GM12878 (cell line): ENCODE results near the gene PRKG1. TPM values are rescaled to one million over a fixed set of nuclear protein-coding genes. Genes with fewer than 3 reads are reported as not detected.

Experiments
- ATAC-seq: fragments of 200-7000 bp; cut with Tn5 transposase; 3 replicates; pipeline ENCODE4 v1.9.1; 2020; ENCODE audit warnings: mild to moderate bottlenecking, moderate library complexity
- BruUV-seq: library from RNA; stranded (reverse); fragments of 400-500 nt; replicated peaks from 2 replicates; lab custom pipeline; 2021; lab: Mats Ljungman, UMichigan
- CTCF ChIA-PET: fragments of 300-600 bp; sonication (Branson Sonifier 250); formaldehyde crosslinking; extraction: SDS; loops from one replicate; lab custom pipeline; 2021; ENCODE audit warnings: inconsistent platforms; lab: Yijun Ruan, JAX
- POLR2A ChIA-PET: fragments of 350-600 bp; formaldehyde crosslinking; extraction: SDS; loops from one replicate; lab custom pipeline; 2021; ENCODE audit warnings: inconsistent platforms; lab: Charles Lee
- RAD21 ChIA-PET: fragments of 300-600 bp; sonication (Branson Sonifier 250); formaldehyde crosslinking; loops from one replicate; lab custom pipeline; 2023; ENCODE audit warnings: antibody characterized with exemption; ENCODE audit not compliant: unreplicated experiment; lab: Charles Lee
- SMC1A ChIA-PET: fragments of 300-600 bp; sonication (Branson Sonifier 250); formaldehyde crosslinking; loops from one replicate; lab custom pipeline; 2023; ENCODE audit not compliant: unreplicated experiment, uncharacterized antibody; lab: Charles Lee
- DNase-seq: peaks from one replicate; pipeline ENCODE4 v3.0.0-alpha.2; 2011; ENCODE audit warnings: low read depth, low spot score
- FAIRE-seq: peaks from 3 replicates; lab custom pipeline; 2011; peaks lifted over from hg19 to GRCh38; lab: Jason Lieb, UNC
- H2AFZ ChIP-seq: 2 replicates; pipeline ENCODE4 v1.6.0; 2011; ENCODE audit warnings: low read depth, low read length, control low read depth; ENCODE audit not compliant: control insufficient read depth
- H3K27ac ChIP-seq: 2 replicates; pipeline ENCODE4 v1.5.1; 2011; ENCODE audit warnings: control low read depth; ENCODE audit not compliant: control insufficient read depth, insufficient read depth
- H3K27me3 ChIP-seq, 2 experiments: replicated peaks in 1 of 2; 2 replicates each; pipeline versions ENCODE4 v1.6.0 to v1.6.1; 2011; ENCODE audit warnings: low read length in 1 of 2; ENCODE audit not compliant: control insufficient read depth in 2 of 2, insufficient read depth in 2 of 2
- H3K36me3 ChIP-seq, 2 experiments: 2 replicates each; pipeline ENCODE4 v1.5.1; 2011; ENCODE audit warnings: low read length in 1 of 2; ENCODE audit not compliant: control insufficient read depth in 2 of 2, insufficient read depth in 2 of 2
- H3K4me1 ChIP-seq: 2 replicates; pipeline ENCODE4 v1.6.1; 2011; ENCODE audit warnings: mild to moderate bottlenecking, low read length, moderate library complexity, mixed read lengths; ENCODE audit not compliant: control insufficient read depth, insufficient read depth
- H3K4me2 ChIP-seq: 2 replicates; pipeline ENCODE4 v1.6.0; 2011; ENCODE audit warnings: control low read depth; ENCODE audit not compliant: control insufficient read depth, insufficient read depth
- H3K4me3 ChIP-seq: fragments of 200-600 bp; sonication (generic); 2 replicates; pipeline ENCODE4 v1.5.1; 2016
- H3K79me2 ChIP-seq: 2 replicates; pipeline ENCODE4 v1.6.0; 2011; ENCODE audit warnings: low read length; ENCODE audit not compliant: control insufficient read depth, insufficient read depth
- H3K9ac ChIP-seq: 2 replicates; pipeline ENCODE4 v1.8.0; 2011; ENCODE audit warnings: low read length, control low read depth, mixed read lengths; ENCODE audit not compliant: control insufficient read depth, insufficient read depth
- H3K9me3 ChIP-seq: replicated peaks from 3 replicates; pipeline ENCODE4 v1.5.1; 2011; ENCODE audit warnings: mild to moderate bottlenecking, low read length; ENCODE audit not compliant: control insufficient read depth, insufficient read depth
- H4K20me1 ChIP-seq: 2 replicates; pipeline ENCODE4 v1.6.0; 2011; ENCODE audit not compliant: control insufficient read depth, insufficient read depth
- BCL11A ChIP-seq: IDR thresholded peaks from 2 replicates; pipeline ENCODE4 v1.6.1; 2011; ENCODE audit warnings: low read depth, low read length
- BRCA1 ChIP-seq: IDR thresholded peaks from 2 replicates; pipeline ENCODE4 v1.6.1; 2011; ENCODE audit warnings: low read depth, low read length, improper control_type of control experiment
- CHD1 ChIP-seq: IDR thresholded peaks from 2 replicates; pipeline ENCODE4 v1.6.1; 2012; ENCODE audit warnings: low read depth, low read length, improper control_type of control experiment
- CHD4 ChIP-seq: fragments of 200-600 bp; sonication (generic); IDR thresholded peaks from 2 replicates; pipeline ENCODE4 v1.6.1; 2016; ENCODE audit warnings: mild to moderate bottlenecking
- DPF2 ChIP-seq: fragments of 450-650 bp; IDR thresholded peaks from 2 replicates; pipeline ENCODE4 v1.6.1; 2017; ENCODE audit warnings: mild to moderate bottlenecking
- ETV6 ChIP-seq, 2 experiments: fragments of 450-650 bp in 1 of 2; IDR thresholded peaks in 1 of 2; conservative IDR thresholded peaks in 1 of 2; 2 replicates each; pipeline ENCODE4 v1.6.1; 2014; ENCODE audit warnings: antibody characterized with exemption in 1 of 2, borderline replicate concordance in 1 of 2, low read depth in 1 of 2, mild to moderate bottlenecking in 1 of 2, moderate library complexity in 1 of 2
- FOXK2 ChIP-seq: fragments of 450-650 bp; IDR thresholded peaks from 2 replicates; pipeline ENCODE4 v1.6.1; 2017; ENCODE audit warnings: mild to moderate bottlenecking, moderate library complexity
- GATAD2B ChIP-seq: fragments of 450-650 bp; conservative IDR thresholded peaks from 2 replicates; pipeline ENCODE4 v1.6.1; 2017; ENCODE audit warnings: low read depth, mild to moderate bottlenecking, moderate library complexity
- HDAC2 ChIP-seq: fragments of 200-600 bp; sonication (generic); IDR thresholded peaks from 2 replicates; pipeline ENCODE4 v1.6.1; 2017
- IKZF1 ChIP-seq: fragments of 450-650 bp; conservative IDR thresholded peaks from 2 replicates; pipeline ENCODE4 v1.6.1; 2017; ENCODE audit warnings: antibody characterized with exemption, mild to moderate bottlenecking
- MYB ChIP-seq: fragments of 150-350 bp; IDR thresholded peaks from 2 replicates; pipeline ENCODE4 v1.6.1; 2014; ENCODE audit warnings: mild to moderate bottlenecking, low read depth, low read length, borderline replicate concordance
- MYC ChIP-seq: IDR thresholded peaks from 2 replicates; pipeline ENCODE4 v1.6.1; 2011; ENCODE audit warnings: mild to moderate bottlenecking, low read length, moderate library complexity, inconsistent platforms; ENCODE audit not compliant: insufficient read depth, insufficient replicate concordance, insufficient read length, severe bottlenecking
- NR2C1 ChIP-seq: fragments of 450-650 bp; IDR thresholded peaks from 2 replicates; pipeline ENCODE4 v1.6.1; 2017; ENCODE audit warnings: antibody characterized with exemption, mild to moderate bottlenecking, moderate library complexity
- SMARCA5 ChIP-seq: fragments of 450-650 bp; IDR thresholded peaks from 2 replicates; pipeline ENCODE4 v1.6.1; 2017; ENCODE audit warnings: mild to moderate bottlenecking
- SP1 ChIP-seq: IDR thresholded peaks from one replicate; pipeline ENCODE4 v1.6.1; 2011; ENCODE audit warnings: low read depth, low read length
- ZSCAN29 ChIP-seq: fragments of 450-650 bp; IDR thresholded peaks from 2 replicates; pipeline ENCODE4 v1.6.1; 2017; ENCODE audit warnings: mild to moderate bottlenecking, moderate library complexity
- WGBS: methylation state at CpG from one replicate; pipeline ENCODE4 v1.1.6; 2016; ENCODE audit warnings: low lambda C conversion rate; ENCODE audit not compliant: insufficient replicate concordance, insufficient coverage; ENCODE audit errors: missing lambda C conversion rate; 5-methylcytosine and 5-hydroxymethylcytosine counted together
- in situ Hi-C: fragments of 300-500 bp; cut with MboI; formaldehyde crosslinking; loops from 9 replicates; pipeline ENCODE4 v1.14.3; 2018; ENCODE audit warnings: mixed read lengths
- intact Hi-C: fragments of 100-400 bp; cut with micrococcal nuclease; formaldehyde crosslinking; loops from one replicate; pipeline ENCODE4 v1.14.2; 2022; ENCODE audit not compliant: unreplicated experiment
- polyA plus RNA-seq, 11 experiments: library from polyadenylated mRNA; depleted of rRNA in 4 of 11; unstranded in 6 of 11; stranded (reverse) in 5 of 11; fragments of >200 nt; fragmentation: Nextera tagmentation in 4 of 11; fragmentation: Illumina TruSeq in 1 of 11; extraction: Ambion mirVana in 4 of 11; extraction: Trizol in 1 of 11; gene quantifications; 1 replicate in 1 of 11; 2 replicates in 10 of 11; pipeline versions ENCODE4 v1.2.1 to v1.2.3, GENCODE V29; 2011 to 2016; ENCODE audit warnings: inconsistent platforms in 2 of 11, missing spikeins in 2 of 11, low read depth in 1 of 11
- total RNA-seq, 4 experiments: library from RNA; depleted of rRNA in 3 of 4; stranded (reverse); fragments of >200 nt in 3 of 4; fragmentation: Illumina TruSeq in 1 of 4; extraction: Trizol in 1 of 4; gene quantifications; 2 replicates each; pipeline versions ENCODE4 v1.2.1 to v1.2.3, GENCODE V29; 2013 to 2021
- TF ChIP-seq, protein P1 (sequence below): fragments of 450-650 bp; IDR thresholded peaks from 2 replicates; pipeline ENCODE4 v1.6.1; 2017; ENCODE audit warnings: mild to moderate bottlenecking, moderate library complexity
- TF ChIP-seq, protein P2 (sequence below): IDR thresholded peaks from 2 replicates; pipeline ENCODE4 v1.6.1; 2011; ENCODE audit warnings: low read depth, mild to moderate bottlenecking, low read length, moderate library complexity, borderline replicate concordance; ENCODE audit errors: extremely low read depth

The PRKG1 gene
- total and polyA plus RNA-seq, 10 of the 15 experiments (the other 5 are each of a cell fraction or from before 2014, with no cell fraction given), result 0.04 to 0.05 TPM; not detected in 8

DNA sequence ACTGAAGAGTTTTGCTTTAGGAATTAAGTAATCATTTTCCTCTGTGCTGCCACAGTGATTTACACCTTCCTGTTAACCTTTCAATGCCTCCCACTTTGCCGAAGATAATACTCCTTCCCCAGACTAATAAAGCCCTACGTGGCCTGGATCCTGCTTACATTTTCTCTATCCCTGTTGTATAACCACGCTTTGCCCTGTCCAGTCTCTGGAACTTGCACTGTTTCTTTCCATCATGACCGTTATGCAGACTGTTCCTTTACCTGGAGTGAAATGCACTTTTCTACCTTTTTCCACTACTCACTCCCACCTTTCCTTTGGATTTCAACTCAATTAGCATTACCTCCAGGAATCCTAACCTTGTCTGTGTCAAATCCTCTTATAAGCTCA lies 154.4 kb downstream of the PRKG1 start:
- TF ChIP-seq CHD1, result no peak
- TF ChIP-seq HDAC2, result no peak
- TF ChIP-seq GATAD2B, result no peak
- no peak for TF ChIP-seq CHD4
- TF ChIP-seq FOXK2, result no peak
- no peak for TF ChIP-seq IKZF1
- no peak for TF ChIP-seq DPF2
- no peak for TF ChIP-seq BCL11A
- TF ChIP-seq ZSCAN29, result no peak
- TF ChIP-seq SMARCA5, result no peak
- TF ChIP-seq, protein P1, sequence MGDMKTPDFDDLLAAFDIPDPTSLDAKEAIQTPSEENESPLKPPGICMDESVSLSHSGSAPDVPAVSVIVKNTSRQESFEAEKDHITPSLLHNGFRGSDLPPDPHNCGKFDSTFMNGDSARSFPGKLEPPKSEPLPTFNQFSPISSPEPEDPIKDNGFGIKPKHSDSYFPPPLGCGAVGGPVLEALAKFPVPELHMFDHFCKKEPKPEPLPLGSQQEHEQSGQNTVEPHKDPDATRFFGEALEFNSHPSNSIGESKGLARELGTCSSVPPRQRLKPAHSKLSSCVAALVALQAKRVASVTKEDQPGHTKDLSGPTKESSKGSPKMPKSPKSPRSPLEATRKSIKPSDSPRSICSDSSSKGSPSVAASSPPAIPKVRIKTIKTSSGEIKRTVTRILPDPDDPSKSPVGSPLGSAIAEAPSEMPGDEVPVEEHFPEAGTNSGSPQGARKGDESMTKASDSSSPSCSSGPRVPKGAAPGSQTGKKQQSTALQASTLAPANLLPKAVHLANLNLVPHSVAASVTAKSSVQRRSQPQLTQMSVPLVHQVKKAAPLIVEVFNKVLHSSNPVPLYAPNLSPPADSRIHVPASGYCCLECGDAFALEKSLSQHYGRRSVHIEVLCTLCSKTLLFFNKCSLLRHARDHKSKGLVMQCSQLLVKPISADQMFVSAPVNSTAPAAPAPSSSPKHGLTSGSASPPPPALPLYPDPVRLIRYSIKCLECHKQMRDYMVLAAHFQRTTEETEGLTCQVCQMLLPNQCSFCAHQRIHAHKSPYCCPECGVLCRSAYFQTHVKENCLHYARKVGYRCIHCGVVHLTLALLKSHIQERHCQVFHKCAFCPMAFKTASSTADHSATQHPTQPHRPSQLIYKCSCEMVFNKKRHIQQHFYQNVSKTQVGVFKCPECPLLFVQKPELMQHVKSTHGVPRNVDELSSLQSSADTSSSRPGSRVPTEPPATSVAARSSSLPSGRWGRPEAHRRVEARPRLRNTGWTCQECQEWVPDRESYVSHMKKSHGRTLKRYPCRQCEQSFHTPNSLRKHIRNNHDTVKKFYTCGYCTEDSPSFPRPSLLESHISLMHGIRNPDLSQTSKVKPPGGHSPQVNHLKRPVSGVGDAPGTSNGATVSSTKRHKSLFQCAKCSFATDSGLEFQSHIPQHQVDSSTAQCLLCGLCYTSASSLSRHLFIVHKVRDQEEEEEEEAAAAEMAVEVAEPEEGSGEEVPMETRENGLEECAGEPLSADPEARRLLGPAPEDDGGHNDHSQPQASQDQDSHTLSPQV, result no peak
- TF ChIP-seq, protein P2, sequence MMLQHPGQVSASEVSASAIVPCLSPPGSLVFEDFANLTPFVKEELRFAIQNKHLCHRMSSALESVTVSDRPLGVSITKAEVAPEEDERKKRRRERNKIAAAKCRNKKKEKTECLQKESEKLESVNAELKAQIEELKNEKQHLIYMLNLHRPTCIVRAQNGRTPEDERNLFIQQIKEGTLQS, result no peak
- no peak for TF ChIP-seq BRCA1
- TF ChIP-seq ETV6 (conservative IDR thresholded peaks at IDR 0.05 in 1 of 2, IDR thresholded peaks at IDR 0.05 in 1 of 2; ENCODE audit: borderline replicate concordance in 1 of 2, low read depth in 1 of 2), result no peak
- TF ChIP-seq MYB, result no peak
- no peak for TF ChIP-seq MYC
- TF ChIP-seq SP1, result no peak
- no peak for TF ChIP-seq NR2C1
- intact Hi-C loops (no loop called here), in situ Hi-C loops (no loop called here)
- no TSS peak for BruUV-seq
- ChIA-PET POLR2A (no interaction called here), SMC1A (no interaction called here), CTCF (no interaction called here), RAD21 (no interaction called here)
- no peaks in the 10 kb centered on the region for H3K9me3 ChIP-seq
- ATAC-seq (no peak), DNase-seq (no peak), FAIRE-seq (no peak)
- H2AFZ ChIP-seq, result no peak overlapping the region
- 0% methylated on average over 4 of the region's 4 CpGs for WGBS
- H3K4me2 ChIP-seq, result no peak overlapping the region
- H3K27me3 ChIP-seq, result no peaks in the 10 kb centered on the region
- H3K4me3 ChIP-seq, result no peak overlapping the region
- no peak overlapping the region for H3K27ac ChIP-seq
- no peaks in the 10 kb centered on the region for H3K36me3 ChIP-seq
- no peaks in the 10 kb centered on the region for H4K20me1 ChIP-seq
- H3K4me1 ChIP-seq, result no peaks in the 10 kb centered on the region
- no peaks in the 10 kb centered on the region for H3K79me2 ChIP-seq
- no peak overlapping the region for H3K9ac ChIP-seq
